ENCODE results near the gene SNCA.

DNA sequence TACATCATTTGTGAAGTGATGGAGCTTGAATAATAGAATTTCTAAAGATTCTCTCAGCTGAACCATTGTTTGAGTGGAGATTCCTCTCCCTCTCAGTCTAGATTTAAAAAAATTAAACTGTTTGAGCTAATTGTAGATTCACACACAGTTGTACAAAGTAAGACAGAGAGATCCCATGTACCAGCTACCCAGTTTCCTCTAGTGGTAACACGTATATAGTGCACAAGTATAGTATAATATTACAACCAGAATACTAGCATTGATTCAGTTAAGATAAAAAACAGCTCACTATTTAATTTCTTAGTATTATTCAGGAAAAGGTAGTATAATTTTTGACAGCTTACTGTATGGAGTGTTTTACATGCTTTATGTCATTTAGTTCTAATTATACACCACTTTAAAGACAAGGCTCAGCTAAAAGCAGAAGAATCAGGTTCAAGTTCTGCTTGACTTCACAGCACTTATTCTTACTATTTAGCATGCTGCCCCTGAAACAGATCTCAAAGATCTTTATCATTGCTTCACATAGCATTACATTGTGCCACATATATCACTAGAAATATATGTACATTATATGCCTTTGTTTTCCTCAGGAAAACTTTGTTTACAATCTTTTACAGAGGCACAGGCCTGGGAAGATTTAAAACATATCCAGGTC, 136.1 kb downstream of the SNCA start:
- TF ChIP-seq, protein P1, sequence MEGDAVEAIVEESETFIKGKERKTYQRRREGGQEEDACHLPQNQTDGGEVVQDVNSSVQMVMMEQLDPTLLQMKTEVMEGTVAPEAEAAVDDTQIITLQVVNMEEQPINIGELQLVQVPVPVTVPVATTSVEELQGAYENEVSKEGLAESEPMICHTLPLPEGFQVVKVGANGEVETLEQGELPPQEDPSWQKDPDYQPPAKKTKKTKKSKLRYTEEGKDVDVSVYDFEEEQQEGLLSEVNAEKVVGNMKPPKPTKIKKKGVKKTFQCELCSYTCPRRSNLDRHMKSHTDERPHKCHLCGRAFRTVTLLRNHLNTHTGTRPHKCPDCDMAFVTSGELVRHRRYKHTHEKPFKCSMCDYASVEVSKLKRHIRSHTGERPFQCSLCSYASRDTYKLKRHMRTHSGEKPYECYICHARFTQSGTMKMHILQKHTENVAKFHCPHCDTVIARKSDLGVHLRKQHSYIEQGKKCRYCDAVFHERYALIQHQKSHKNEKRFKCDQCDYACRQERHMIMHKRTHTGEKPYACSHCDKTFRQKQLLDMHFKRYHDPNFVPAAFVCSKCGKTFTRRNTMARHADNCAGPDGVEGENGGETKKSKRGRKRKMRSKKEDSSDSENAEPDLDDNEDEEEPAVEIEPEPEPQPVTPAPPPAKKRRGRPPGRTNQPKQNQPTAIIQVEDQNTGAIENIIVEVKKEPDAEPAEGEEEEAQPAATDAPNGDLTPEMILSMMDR (IDR thresholded peaks at IDR 0.05), result no peak
- TF ChIP-seq POLR2AphosphoS5 (IDR thresholded peaks at IDR 0.05), result no peak
- no peak for TF ChIP-seq EP300 (IDR thresholded peaks at IDR 0.05)
- TF ChIP-seq POLR2A (IDR thresholded peaks at IDR 0.05), result no peak
